Measurements from ENCODE around the gene FRYL.
"Not testable (repeated sequence)": the region's sequence is repeated elsewhere in the genome, so short reads cannot be mapped to it uniquely, and the experiment has no call there.

Gene FRYL

GRCh38 chr4:48766131-48766792 is 13.8 kb downstream of the FRYL start:
- H3K4me3 ChIP-seq (ENCODE audit: low read length in 2 of 2): no peak overlapping the region
- no peaks in the 10 kb centered on the region for H3K36me3 ChIP-seq (ENCODE audit: control insufficient read depth in 2 of 2, insufficient read depth in 2 of 2, low read length in 2 of 2)
- H3K4me1 ChIP-seq (ENCODE audit: control insufficient read depth, insufficient read depth, low read length): peaks cover 3% of the 10 kb centered on the region
- H3K9ac ChIP-seq (ENCODE audit: low read length in 2 of 2): no peak overlapping the region
- H3K27ac ChIP-seq (ENCODE audit: low read length): no peak overlapping the region
- no peaks in the 10 kb centered on the region for H3K27me3 ChIP-seq (ENCODE audit: control insufficient read depth in 1 of 2, insufficient read depth in 2 of 2, low read length in 2 of 2)
- no peaks in the 10 kb centered on the region for H3K9me3 ChIP-seq (ENCODE audit: control insufficient read depth in 2 of 2, low read length in 2 of 2)

DNA sequence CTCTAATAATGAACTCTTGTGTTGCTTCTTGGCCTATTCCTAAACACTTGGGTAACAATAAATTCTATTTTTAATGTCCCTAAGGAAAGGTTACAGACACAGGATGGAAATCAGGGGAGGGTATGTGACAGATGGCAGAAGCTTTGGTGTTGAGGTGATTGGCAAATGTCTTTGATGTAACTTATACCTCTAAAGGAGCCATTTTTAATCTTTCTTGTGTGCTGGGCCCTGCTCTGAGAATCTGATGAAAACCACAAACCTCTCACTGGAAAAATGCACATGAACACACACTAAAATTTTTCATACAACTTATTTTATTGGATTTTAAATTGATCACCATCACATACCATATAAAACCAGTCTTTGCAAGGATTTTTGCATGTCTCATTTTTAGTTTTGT is 17.7 kb downstream of the FRYL start:
- no peak overlapping the region for H3K27ac ChIP-seq (ENCODE audit: low read length)
- H3K4me1 ChIP-seq (ENCODE audit: control insufficient read depth, insufficient read depth, low read length): peaks cover 3% of the 10 kb centered on the region

GRCh38 chr4:48761286-48761685 is 18.8 kb downstream of the FRYL start:
- Histone ChIP-seq H3K4me1 (ENCODE audit: control insufficient read depth, insufficient read depth, low read length) (peaks cover 3% of the 10 kb centered on the region), H3K9ac (ENCODE audit: low read length in 2 of 2) (no peak overlapping the region)

More for the DNA sequence above, 17.7 kb downstream of the FRYL start:
- Histone ChIP-seq H3K9me3 (ENCODE audit: control insufficient read depth in 2 of 2, low read length in 2 of 2) (no peaks in the 10 kb centered on the region), H3K4me3 (ENCODE audit: low read length in 2 of 2) (no peak overlapping the region), H3K9ac (ENCODE audit: low read length in 2 of 2) (no peak overlapping the region), H3K36me3 (ENCODE audit: control insufficient read depth in 2 of 2, insufficient read depth in 2 of 2, low read length in 2 of 2) (no peaks in the 10 kb centered on the region), H3K27me3 (ENCODE audit: control insufficient read depth in 1 of 2, insufficient read depth in 2 of 2, low read length in 2 of 2) (no peaks in the 10 kb centered on the region)

GRCh38 chr4:48758703-48759102 is 21.4 kb downstream of the FRYL start:
- not testable (repeated sequence) for H3K9ac ChIP-seq (ENCODE audit: low read length in 2 of 2); H3K4me3 ChIP-seq (ENCODE audit: low read length in 2 of 2); H3K36me3 ChIP-seq (ENCODE audit: control insufficient read depth in 2 of 2, insufficient read depth in 2 of 2, low read length in 2 of 2); H3K27me3 ChIP-seq (ENCODE audit: control insufficient read depth in 1 of 2, insufficient read depth in 2 of 2, low read length in 2 of 2); H3K4me1 ChIP-seq (ENCODE audit: control insufficient read depth, insufficient read depth, low read length); H3K9me3 ChIP-seq (ENCODE audit: control insufficient read depth in 2 of 2, low read length in 2 of 2); H3K27ac ChIP-seq (ENCODE audit: low read length)

More at GRCh38 chr4:48761286-48761685, 18.8 kb downstream of the FRYL start:
- no peak overlapping the region for H3K27ac ChIP-seq (ENCODE audit: low read length)
- no peaks in the 10 kb centered on the region for H3K27me3 ChIP-seq (ENCODE audit: control insufficient read depth in 1 of 2, insufficient read depth in 2 of 2, low read length in 2 of 2)
- H3K9me3 ChIP-seq (ENCODE audit: control insufficient read depth in 2 of 2, low read length in 2 of 2): no peaks in the 10 kb centered on the region
- no peaks in the 10 kb centered on the region for H3K36me3 ChIP-seq (ENCODE audit: control insufficient read depth in 2 of 2, insufficient read depth in 2 of 2, low read length in 2 of 2)
- no peak overlapping the region for H3K4me3 ChIP-seq (ENCODE audit: low read length in 2 of 2)

DNA sequence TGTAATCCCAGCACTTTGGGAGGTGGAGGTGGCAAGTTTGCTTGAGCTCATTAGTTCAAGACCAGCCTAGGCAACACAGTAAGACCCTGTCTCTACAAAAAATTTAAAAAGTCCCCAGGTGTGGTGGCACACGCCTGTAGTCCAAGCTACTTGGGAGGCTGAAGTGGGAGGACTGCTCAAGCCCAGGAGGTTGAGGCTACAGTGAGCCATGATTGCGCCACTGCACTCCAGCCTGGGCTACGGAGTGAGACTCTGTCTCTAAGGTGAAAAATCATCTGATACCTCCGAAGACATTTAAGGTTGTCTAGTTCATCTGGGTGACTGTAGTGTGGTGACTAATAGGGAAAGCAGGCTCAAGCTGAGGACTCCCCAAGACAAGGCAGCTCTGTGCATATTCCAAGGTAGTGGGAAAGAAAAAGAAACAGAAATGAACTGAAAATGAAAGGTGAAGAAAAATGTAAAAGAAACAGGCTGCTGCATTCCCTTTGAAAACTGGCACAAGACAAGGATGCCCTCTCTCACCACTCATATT is 23.3 kb downstream of the FRYL start:
- Histone ChIP-seq H3K9me3 (ENCODE audit: control insufficient read depth in 2 of 2, low read length in 2 of 2) (no peaks in the 10 kb centered on the region), H3K9ac (ENCODE audit: low read length in 2 of 2) (no peak overlapping the region), H3K36me3 (ENCODE audit: control insufficient read depth in 2 of 2, insufficient read depth in 2 of 2, low read length in 2 of 2) (no peaks in the 10 kb centered on the region), H3K4me1 (ENCODE audit: control insufficient read depth, insufficient read depth, low read length) (no peaks in the 10 kb centered on the region), H3K4me3 (ENCODE audit: low read length in 2 of 2) (no peak overlapping the region), H3K27ac (ENCODE audit: low read length) (no peak overlapping the region), H3K27me3 (ENCODE audit: control insufficient read depth in 1 of 2, insufficient read depth in 2 of 2, low read length in 2 of 2) (no peaks in the 10 kb centered on the region)

GRCh38 chr4:48755281-48755680 is 24.8 kb downstream of the FRYL start:
- no peaks in the 10 kb centered on the region for H3K9me3 ChIP-seq (ENCODE audit: control insufficient read depth in 2 of 2, low read length in 2 of 2)
- H3K4me1 ChIP-seq (ENCODE audit: control insufficient read depth, insufficient read depth, low read length): no peaks in the 10 kb centered on the region
- H3K9ac ChIP-seq (ENCODE audit: low read length in 2 of 2): no peak overlapping the region
- H3K4me3 ChIP-seq (ENCODE audit: low read length in 2 of 2): no peak overlapping the region
- no peak overlapping the region for H3K27ac ChIP-seq (ENCODE audit: low read length)
- no peaks in the 10 kb centered on the region for H3K27me3 ChIP-seq (ENCODE audit: control insufficient read depth in 1 of 2, insufficient read depth in 2 of 2, low read length in 2 of 2)
- H3K36me3 ChIP-seq (ENCODE audit: control insufficient read depth in 2 of 2, insufficient read depth in 2 of 2, low read length in 2 of 2): no peaks in the 10 kb centered on the region

GRCh38 chr4:48753159-48753558 is 26.9 kb downstream of the FRYL start:
- no peaks in the 10 kb centered on the region for H3K4me1 ChIP-seq (ENCODE audit: control insufficient read depth, insufficient read depth, low read length)
- no peak overlapping the region for H3K27ac ChIP-seq (ENCODE audit: low read length)
- H3K27me3 ChIP-seq (ENCODE audit: control insufficient read depth in 1 of 2, insufficient read depth in 2 of 2, low read length in 2 of 2): no peaks in the 10 kb centered on the region
- H3K9me3 ChIP-seq (ENCODE audit: control insufficient read depth in 2 of 2, low read length in 2 of 2): no peaks in the 10 kb centered on the region
- no peaks in the 10 kb centered on the region for H3K36me3 ChIP-seq (ENCODE audit: control insufficient read depth in 2 of 2, insufficient read depth in 2 of 2, low read length in 2 of 2)
- no peak overlapping the region for H3K9ac ChIP-seq (ENCODE audit: low read length in 2 of 2)
- no peak overlapping the region for H3K4me3 ChIP-seq (ENCODE audit: low read length in 2 of 2)

DNA sequence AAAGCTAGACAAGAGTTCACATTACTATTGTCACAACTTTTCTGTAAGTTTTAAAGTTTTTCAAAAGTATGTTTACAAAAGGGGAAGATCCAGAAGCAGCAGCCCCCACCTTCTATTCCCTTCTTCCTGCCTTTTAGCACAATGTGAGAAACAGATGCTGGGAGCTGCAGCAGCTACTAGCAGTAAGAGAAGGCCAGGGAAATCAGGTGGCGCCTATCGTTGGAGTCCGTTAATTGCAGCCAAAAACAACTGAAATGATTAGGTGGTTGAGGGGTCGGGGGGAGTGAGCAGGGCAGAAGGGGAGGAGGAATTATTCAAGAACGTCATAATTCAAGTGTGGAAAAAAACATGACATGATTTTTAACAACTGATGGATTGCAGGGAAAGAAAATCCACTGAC is 27.4 kb downstream of the FRYL start:
- Histone ChIP-seq H3K36me3 (ENCODE audit: control insufficient read depth in 2 of 2, insufficient read depth in 2 of 2, low read length in 2 of 2) (no peaks in the 10 kb centered on the region), H3K27me3 (ENCODE audit: control insufficient read depth in 1 of 2, insufficient read depth in 2 of 2, low read length in 2 of 2) (no peaks in the 10 kb centered on the region), H3K4me3 (ENCODE audit: low read length in 2 of 2) (no peak overlapping the region), H3K27ac (ENCODE audit: low read length) (no peak overlapping the region), H3K9me3 (ENCODE audit: control insufficient read depth in 2 of 2, low read length in 2 of 2) (no peaks in the 10 kb centered on the region), H3K4me1 (ENCODE audit: control insufficient read depth, insufficient read depth, low read length) (no peaks in the 10 kb centered on the region), H3K9ac (ENCODE audit: low read length in 2 of 2) (no peak overlapping the region)

DNA sequence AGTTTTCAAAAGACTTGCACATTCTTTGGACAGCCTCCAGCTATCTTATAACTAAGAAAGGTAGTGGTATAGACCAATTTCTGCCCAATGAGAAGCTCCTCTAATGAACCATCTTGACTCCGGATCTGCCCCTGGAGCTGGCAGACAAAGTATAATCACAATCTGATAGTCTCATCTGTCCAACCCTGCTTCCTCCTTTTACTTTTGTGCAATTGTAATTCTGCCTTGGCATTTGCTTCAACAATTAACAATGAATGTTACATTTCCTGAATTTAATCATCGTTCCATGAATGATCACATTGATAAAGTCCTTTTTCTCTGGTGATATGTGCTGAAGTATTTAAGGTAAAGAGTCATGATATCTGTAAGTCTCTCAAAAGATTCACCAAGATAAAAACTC is 27.8 kb downstream of the FRYL start:
- no peak overlapping the region for H3K9ac ChIP-seq (ENCODE audit: low read length in 2 of 2)

GRCh38 chr4:48748949-48749596 is 31.0 kb downstream of the FRYL start:
- Histone ChIP-seq H3K4me3 (ENCODE audit: low read length in 2 of 2) (no peak overlapping the region), H3K27me3 (ENCODE audit: control insufficient read depth in 1 of 2, insufficient read depth in 2 of 2, low read length in 2 of 2) (no peaks in the 10 kb centered on the region), H3K36me3 (ENCODE audit: control insufficient read depth in 2 of 2, insufficient read depth in 2 of 2, low read length in 2 of 2) (no peaks in the 10 kb centered on the region), H3K27ac (ENCODE audit: low read length) (no peak overlapping the region), H3K9ac (ENCODE audit: low read length in 2 of 2) (no peak overlapping the region), H3K9me3 (ENCODE audit: control insufficient read depth in 2 of 2, low read length in 2 of 2) (no peaks in the 10 kb centered on the region), H3K4me1 (ENCODE audit: control insufficient read depth, insufficient read depth, low read length) (no peaks in the 10 kb centered on the region)

More for the DNA sequence above, 27.8 kb downstream of the FRYL start:
- no peaks in the 10 kb centered on the region for H3K36me3 ChIP-seq (ENCODE audit: control insufficient read depth in 2 of 2, insufficient read depth in 2 of 2, low read length in 2 of 2)
- H3K4me3 ChIP-seq (ENCODE audit: low read length in 2 of 2): no peak overlapping the region
- no peaks in the 10 kb centered on the region for H3K4me1 ChIP-seq (ENCODE audit: control insufficient read depth, insufficient read depth, low read length)
- no peaks in the 10 kb centered on the region for H3K27me3 ChIP-seq (ENCODE audit: control insufficient read depth in 1 of 2, insufficient read depth in 2 of 2, low read length in 2 of 2)
- no peaks in the 10 kb centered on the region for H3K9me3 ChIP-seq (ENCODE audit: control insufficient read depth in 2 of 2, low read length in 2 of 2)
- no peak overlapping the region for H3K27ac ChIP-seq (ENCODE audit: low read length)

Measured in stomach smooth muscle (tissue), 2 donors.